ENCODE data around the gene HPS1. TPM values are rescaled to one million over a fixed set of nuclear protein-coding genes. Genes with fewer than 3 reads are reported as not detected.

HPS1 gene
- total and polyA plus RNA-seq, 2 of the 4 experiments (the other 2 are of a cell fraction), result 14.0 to 55.2 TPM

- Histone ChIP-seq H4K91ac (ENCODE audit: insufficient read depth, low read depth, low read length) (peak overlapping the region; percentile 45), H3K36me3 (ENCODE audit: control insufficient read depth, insufficient read depth, low read length) (no peaks in the 10 kb centered on the region), H3K27me3 (ENCODE audit: control insufficient read depth, insufficient read depth, low read length) (no peaks in the 10 kb centered on the region), H3K9me1 (ENCODE audit: insufficient read depth, low read length) (no peaks in the 10 kb centered on the region), H3K23ac (ENCODE audit: low read depth, low read length) (no peak overlapping the region), H3K79me1 (ENCODE audit: low read depth in 1 of 2, low read length in 2 of 2) (no peaks in the 10 kb centered on the region), H2BK5ac (ENCODE audit: low read depth, low read length, poor library complexity, severe bottlenecking) (peak overlapping the region; percentile 65), H3K4me3 (ENCODE audit: insufficient read depth, low read depth, low read length) (no peak overlapping the region), H3K4me2 (ENCODE audit: low read depth, low read length) (no peak overlapping the region), H2BK120ac (ENCODE audit: low read depth, low read length) (peak overlapping the region; percentile 73), H3K27ac (ENCODE audit: insufficient read depth, low read length) (peak overlapping the region; percentile 59; the same call in 1 of the 2 replicates), H3K56ac (ENCODE audit: extremely low read depth, insufficient read depth, low read length) (no peak overlapping the region), H4K5ac (ENCODE audit: low read depth, low read length) (no peak overlapping the region), H2AFZ (replicated peaks; ENCODE audit: low read length, poor library complexity) (peak overlapping the region; percentile 73), H3K9ac (ENCODE audit: low read depth, low read length) (no peak overlapping the region), H3K4me1 (ENCODE audit: control insufficient read depth, insufficient read depth, low read length) (peaks cover 4% of the 10 kb centered on the region), H4K20me1 (ENCODE audit: insufficient read depth, low read length) (no peaks in the 10 kb centered on the region), H2AK9ac (replicated peaks; ENCODE audit: low read depth, low read length, poor library complexity) (peak overlapping the region; percentile 21), H2AK5ac (ENCODE audit: low read depth, low read length) (peak overlapping the region; percentile 44; the same call in 1 of the 2 replicates), H3K14ac (replicated peaks; ENCODE audit: low read depth, low read length) (peak overlapping the region; percentile 23; the same call in 1 of the 2 replicates), H2BK20ac (ENCODE audit: low read depth, low read length) (peak overlapping the region; percentile 62), H3K9me3 (ENCODE audit: control insufficient read depth, insufficient read depth, low read length) (no peaks in the 10 kb centered on the region), H3K18ac (ENCODE audit: low read depth, low read length) (peak overlapping the region; percentile 25), H4K8ac (ENCODE audit: low read depth in 2 of 2, low read length in 2 of 2) (peak overlapping the region in 1 of 2 experiments; percentile 49; a peak in 2 of 4 replicates), H2BK15ac (ENCODE audit: low read depth, low read length) (peak overlapping the region; percentile 3; the same call in 2 of the 3 replicates), H3K4ac (ENCODE audit: low read depth, low read length) (peak overlapping the region; percentile 72)
- in situ Hi-C loops (cut with MboI; ENCODE audit: low sequenced_read_pairs) (loop anchor here (5.0 to 10.0 kb wide), 2 partner anchors 201 to 783 kb away; no protein-coding TSS in a partner anchor), intact Hi-C loops (cut with micrococcal nuclease) (no loop called here), dilution Hi-C loops (cut with HindIII; ENCODE audit: low sequenced_read_pairs, unreplicated experiment) (no loop called here)
- TF ChIP-seq POLR2A (IDR thresholded peaks at IDR 0.05; ENCODE audit: low read depth, low read length) (no peak), MAFK (IDR thresholded peaks at IDR 0.05; ENCODE audit: low read depth, low read length) (no peak), RAD21 (IDR thresholded peaks at IDR 0.05; ENCODE audit: low read length) (no peak), MXI1 (IDR thresholded peaks at IDR 0.05; ENCODE audit: borderline replicate concordance, low read depth, low read length) (no peak)
- ATAC-seq (ENCODE audit: low read depth), result no peak
- no CpG with 5 or more reads among the region's 3 CpGs for WGBS, 2 experiments (ENCODE audit: extremely low coverage in 2 of 2, insufficient read length in 1 of 2)
- no peak for DNase-seq
- ChIA-PET CTCF (interaction anchor here (1.2 to 1.4 kb wide), 2 partner anchors 152 to 785 kb away, joined by 3 to 5 read pairs; no protein-coding TSS in a partner anchor), POLR2A (ENCODE audit: unreplicated experiment) (no interaction called here)
- no TSS peak for BruUV-seq (replicated peaks)
These were observed 14.7 kb upstream of the HPS1 start for GRCh38 chr10:98461500-98461842.

Measured in IMR-90 (cell line).